H1 (cell line): ENCODE data around the gene EPHA1. TPM values are rescaled to one million over a fixed set of nuclear protein-coding genes. Genes with fewer than 3 reads are reported as not detected.

Experiments used
- CTCF ChIA-PET: fragments of 300-600 bp; sonication (Branson Sonifier 250); formaldehyde crosslinking; loops from one replicate; lab custom pipeline; 2021; ENCODE audit not compliant: partially characterized antibody; lab: Charles Lee
- POLR2A ChIA-PET: fragments of 300-600 bp; sonication (Branson Sonifier 250); formaldehyde crosslinking; loops from one replicate; lab custom pipeline; 2021; ENCODE audit warnings: inconsistent platforms; ENCODE audit not compliant: partially characterized antibody; lab: Charles Lee
- DNase-seq, 2 experiments: peaks; one replicate each; pipeline versions ENCODE4 v3.0.0 to v3.0.0-alpha.2; 2010 to 2022; ENCODE audit warnings: low spot score in 2 of 2, low read depth in 1 of 2, mixed read lengths in 1 of 2
- FAIRE-seq: peaks from 2 replicates; lab custom pipeline; 2011; peaks lifted over from hg19 to GRCh38; lab: Jason Lieb, UNC
- H2AFZ ChIP-seq: 2 replicates; pipeline ENCODE4 v1.8.1; 2012; ENCODE audit warnings: low read length, inconsistent platforms
- H2AK5ac ChIP-seq: 2 replicates; pipeline ENCODE4 v1.6.1; 2013; ENCODE audit warnings: low read depth, low read length
- H2BK120ac ChIP-seq: replicated peaks from 2 replicates; pipeline ENCODE3; 2013; ENCODE audit warnings: low read depth, low read length, inconsistent platforms
- H2BK12ac ChIP-seq: 2 replicates; pipeline ENCODE4 v1.6.1; 2013; ENCODE audit warnings: low read depth, low read length
- H2BK15ac ChIP-seq: 2 replicates; pipeline ENCODE4 v1.6.1; 2013; ENCODE audit warnings: low read length
- H2BK20ac ChIP-seq: 2 replicates; pipeline ENCODE4 v1.6.1; 2013; ENCODE audit warnings: low read length
- H2BK5ac ChIP-seq: 2 replicates; pipeline ENCODE4 v1.6.1; 2013; ENCODE audit warnings: low read depth, low read length
- H3K14ac ChIP-seq: 2 replicates; pipeline ENCODE4 v1.6.1; 2013; ENCODE audit warnings: inconsistent platforms; ENCODE audit not compliant: insufficient read length
- H3K18ac ChIP-seq: 2 replicates; pipeline ENCODE4 v1.6.1; 2013; ENCODE audit warnings: low read length; ENCODE audit errors: extremely low read depth
- H3K23ac ChIP-seq: 2 replicates; pipeline ENCODE4 v1.6.1; 2013; ENCODE audit warnings: inconsistent platforms; ENCODE audit not compliant: insufficient read length
- H3K23me2 ChIP-seq: 2 replicates; pipeline ENCODE4 v1.6.1; 2013; ENCODE audit warnings: low read depth, low read length
- H3K27ac ChIP-seq: 2 replicates; pipeline ENCODE4 v1.6.1; 2011; ENCODE audit warnings: low read depth, low read length, inconsistent platforms
- H3K27me3 ChIP-seq, 4 experiments: replicated peaks in 1 of 4; 1 replicate in 1 of 4; 2 replicates in 3 of 4; pipeline versions ENCODE4 v1.6.1 to v1.8.1; 2011 to 2013; ENCODE audit warnings: low read length in 3 of 4, mild to moderate bottlenecking in 3 of 4, inconsistent platforms in 2 of 4, mixed read lengths in 2 of 4, moderate library complexity in 1 of 4; ENCODE audit not compliant: control insufficient read depth in 3 of 4, insufficient read depth in 3 of 4; ENCODE audit errors: extremely low read depth in 1 of 4
- H3K36me3 ChIP-seq, 4 experiments: 2 replicates each; pipeline versions ENCODE4 v1.6.1 to v1.8.1; 2011 to 2013; ENCODE audit warnings: mild to moderate bottlenecking in 4 of 4, low read length in 3 of 4, moderate library complexity in 2 of 4, control low read depth in 1 of 4, inconsistent platforms in 1 of 4; ENCODE audit not compliant: insufficient read depth in 4 of 4, control insufficient read depth in 2 of 4
- H3K4ac ChIP-seq: replicated peaks from 2 replicates; pipeline ENCODE3; 2013; ENCODE audit warnings: low read length, low read depth, mixed read lengths, inconsistent platforms; ENCODE audit not compliant: insufficient read length
- H3K4me1 ChIP-seq, 4 experiments: replicated peaks in 1 of 4; 1 replicate in 1 of 4; 2 replicates in 3 of 4; pipeline versions ENCODE4 v1.6.1 to v1.8.1; 2011 to 2013; ENCODE audit warnings: low read length in 3 of 4, inconsistent platforms in 2 of 4, mixed read lengths in 1 of 4; ENCODE audit not compliant: insufficient read depth in 4 of 4, control insufficient read depth in 3 of 4
- H3K4me2 ChIP-seq, 2 experiments: 2 replicates each; pipeline versions ENCODE4 v1.6.1 to v1.8.1; 2011 to 2013; ENCODE audit warnings: low read depth in 2 of 2, low read length in 2 of 2, control low read depth in 1 of 2, inconsistent platforms in 1 of 2, mild to moderate bottlenecking in 1 of 2; ENCODE audit not compliant: insufficient read depth in 1 of 2
- H3K4me3 ChIP-seq, 4 experiments: fragments of 200-600, 300-600 bp in 1 of 4; sonication (generic), shearing (Covaris generic), sonication (Bioruptor Twin) in 1 of 4; 2 replicates each; pipeline versions ENCODE4 v1.5.1 to v1.8.1; 2011 to 2016; ENCODE audit warnings: low read length in 4 of 4, low read depth in 3 of 4, control low read depth in 2 of 4, inconsistent platforms in 2 of 4, mild to moderate bottlenecking in 2 of 4, mixed read lengths in 1 of 4, moderate library complexity in 1 of 4; ENCODE audit not compliant: insufficient read depth in 2 of 4; ENCODE audit errors: extremely low read depth in 1 of 4
- H3K56ac ChIP-seq: replicated peaks from 2 replicates; pipeline ENCODE3; 2013; ENCODE audit warnings: low read depth, mild to moderate bottlenecking, mixed read lengths, low read length, inconsistent platforms; ENCODE audit not compliant: insufficient read length
- H3K79me1 ChIP-seq: 2 replicates; pipeline ENCODE4 v1.6.1; 2013; ENCODE audit warnings: low read depth, low read length, control low read depth
- H3K79me2 ChIP-seq, 2 experiments: 2 replicates each; pipeline versions ENCODE4 v1.6.1 to v1.8.1; 2012 to 2013; ENCODE audit warnings: low read length in 2 of 2, mild to moderate bottlenecking in 2 of 2, inconsistent platforms in 1 of 2; ENCODE audit not compliant: insufficient read depth in 2 of 2, control insufficient read depth in 1 of 2
- H3K9ac ChIP-seq, 4 experiments: replicated peaks in 1 of 4; 1 replicate in 1 of 4; 2 replicates in 3 of 4; pipeline versions ENCODE4 v1.6.1 to v1.8.1; 2011 to 2013; ENCODE audit warnings: low read depth in 3 of 4, low read length in 3 of 4, control low read depth in 2 of 4, mild to moderate bottlenecking in 2 of 4, moderate library complexity in 2 of 4, inconsistent platforms in 1 of 4; ENCODE audit errors: extremely low read depth in 1 of 4
- H3K9me3 ChIP-seq, 2 experiments: 2 replicates each; pipeline versions ENCODE4 v1.6.1 to v1.8.1; 2012 to 2013; ENCODE audit warnings: mild to moderate bottlenecking in 2 of 2, moderate library complexity in 2 of 2, control low read depth in 1 of 2, inconsistent platforms in 1 of 2, low read depth in 1 of 2, low read length in 1 of 2, mixed read lengths in 1 of 2; ENCODE audit not compliant: insufficient read depth in 2 of 2
- H4K20me1 ChIP-seq, 2 experiments: replicated peaks in 1 of 2; 2 replicates each; pipeline versions ENCODE3 to v1.8.1; 2011 to 2013; ENCODE audit warnings: inconsistent platforms in 2 of 2, low read length in 2 of 2, mild to moderate bottlenecking in 1 of 2; ENCODE audit not compliant: insufficient read depth in 2 of 2, control insufficient read depth in 1 of 2
- H4K5ac ChIP-seq: 2 replicates; pipeline ENCODE4 v1.6.1; 2013; ENCODE audit warnings: low read length, low read depth, mixed read lengths, inconsistent platforms; ENCODE audit not compliant: insufficient read length
- H4K8ac ChIP-seq: 2 replicates; pipeline ENCODE4 v1.8.0; 2013; ENCODE audit warnings: mild to moderate bottlenecking, moderate library complexity, low read length, inconsistent platforms; ENCODE audit not compliant: insufficient read depth; ENCODE audit errors: extremely low read depth
- H4K91ac ChIP-seq: replicated peaks from 2 replicates; pipeline ENCODE3; 2013; ENCODE audit warnings: low read length, mixed read lengths, inconsistent platforms; ENCODE audit not compliant: insufficient read length
- CBX5 ChIP-seq: fragments of 300-800, 300-1000 bp; sonication (generic); IDR thresholded peaks from 2 replicates; pipeline ENCODE4 v1.7.1; 2016; ENCODE audit warnings: antibody characterized with exemption, low read length, low read depth
- CTCF ChIP-seq, 3 experiments: IDR thresholded peaks; 1 replicate in 2 of 3; 2 replicates in 1 of 3; pipeline versions ENCODE4 v1.5.1 to v1.6.1; 2011; ENCODE audit warnings: low read length in 3 of 3, mild to moderate bottlenecking in 3 of 3, inconsistent platforms in 2 of 3, low read depth in 1 of 3, moderate library complexity in 1 of 3; ENCODE audit not compliant: insufficient read depth in 1 of 3; ENCODE audit errors: control extremely low read depth in 1 of 3
- E2F6 ChIP-seq: IDR thresholded peaks from 2 replicates; pipeline ENCODE4 v1.6.1; 2012; ENCODE audit warnings: inconsistent platforms
- JUN ChIP-seq: IDR thresholded peaks from 2 replicates; pipeline ENCODE4 v1.6.1; 2011; ENCODE audit warnings: low read depth, mild to moderate bottlenecking, improper control_type of control experiment, low read length
- RBBP5 ChIP-seq: IDR thresholded peaks from 2 replicates; pipeline ENCODE4 v1.7.1; 2012; ENCODE audit warnings: low read depth, mild to moderate bottlenecking, inconsistent platforms, low read length, moderate library complexity, borderline replicate concordance
- RFX5 ChIP-seq: IDR thresholded peaks from 2 replicates; pipeline ENCODE4 v1.6.1; 2011; ENCODE audit warnings: low read depth, low read length, improper control_type of control experiment, borderline replicate concordance
- RXRA ChIP-seq: IDR thresholded peaks from 2 replicates; pipeline ENCODE4 v1.6.1; 2011; ENCODE audit warnings: low read depth, mild to moderate bottlenecking, low read length, moderate library complexity; ENCODE audit not compliant: insufficient read depth
- SP1 ChIP-seq: IDR thresholded peaks from 2 replicates; pipeline ENCODE4 v1.6.1; 2011; ENCODE audit warnings: low read depth, low read length
- SUZ12 ChIP-seq: fragments of 200-600 bp; sonication (generic); IDR thresholded peaks from 2 replicates; pipeline ENCODE4 v1.6.1; 2012; ENCODE audit warnings: mild to moderate bottlenecking, inconsistent platforms, low read length, moderate library complexity, mixed read lengths
- ZNF274 ChIP-seq: IDR thresholded peaks from 2 replicates; pipeline ENCODE4 v1.7.0; 2012; ENCODE audit warnings: low read length, borderline replicate concordance; ENCODE audit errors: extremely low read depth
- whole genome bisulfite sequencing, 2 experiments: shearing (Covaris generic) in 1 of 2; methylation state at CpG; one replicate each; pipeline versions ENCODE4 v1.1.6 to v1.1.7; 2013 to 2015; ENCODE audit warnings: low lambda C conversion rate in 2 of 2, mixed read lengths in 2 of 2, inconsistent platforms in 1 of 2, low coverage in 1 of 2, missing lambda C conversion rate in 1 of 2; ENCODE audit not compliant: insufficient replicate concordance in 2 of 2, insufficient coverage in 1 of 2, insufficient read length in 1 of 2; ENCODE audit errors: extremely low coverage in 1 of 2, missing lambda C conversion rate in 1 of 2; 5-methylcytosine and 5-hydroxymethylcytosine counted together
- polyA plus RNA-seq, 7 experiments: library from polyadenylated mRNA; depleted of rRNA in 3 of 7; stranded (reverse) in 5 of 7; unstranded in 2 of 7; fragments of >200 nt in 5 of 7; fragments of 200-250 nt in 2 of 7; gene quantifications; 1 replicate in 5 of 7; 2 replicates in 1 of 7; 4 replicates in 1 of 7; pipeline versions ENCODE4 v1.2.1 to v1.2.3, GENCODE V29; 2011 to 2013; ENCODE audit warnings: missing spikeins in 2 of 7, mixed read lengths in 2 of 7
- total RNA-seq: library from RNA; stranded (reverse); fragmentation: NEBNext Ultra II Directional; extraction: Animal tissue kit (Norgen Biotek cat#: 25700); gene quantifications from 2 replicates; pipeline ENCODE4 v1.2.1, GENCODE V29; 2021

Gene EPHA1
- total and polyA plus RNA-seq, 2 of the 8 experiments (the other 6 are each of a cell fraction or from before 2014, with no cell fraction given), result 86.5 to 133 TPM

GRCh38 chr7:143372070-143372469, 36.6 kb downstream of the EPHA1 start:
- H3K23ac ChIP-seq, result no peak overlapping the region
- no peaks in the 10 kb centered on the region for H3K23me2 ChIP-seq
- peaks cover 6 to 22% (median 13%) of the 10 kb centered on the region in 4 experiments; a peak in 5 of 7 replicates for H3K4me1 ChIP-seq
- H2BK120ac ChIP-seq, result no peak overlapping the region
- 0 out of 2 replicates have a peak overlapping the region, but pooled peaks have one; percentile 81 for H2BK15ac ChIP-seq
- no peak overlapping the region for H4K91ac ChIP-seq
- peak overlapping the region; percentile 99 for H2BK12ac ChIP-seq
- no peak overlapping the region for H3K27ac ChIP-seq
- H3K18ac ChIP-seq, result peak overlapping the region; percentile 51; the same call in 1 of the 2 replicates
- H2AK5ac ChIP-seq, result peak overlapping the region; percentile 88
- POLR2A ChIA-PET, result interaction anchor here (1.6 to 19.0 kb wide), 4 partner anchors 4 to 84 kb away, joined by 4 to 518 read pairs (median 233); partner anchors contain the start of genes CASP2, EPHA1, FAM131B and ZYX
- H2BK5ac ChIP-seq, result no peak overlapping the region; the same call in 1 of the 2 replicates
- H3K79me1 ChIP-seq, result no peaks in the 10 kb centered on the region
- no peak overlapping the region for H4K5ac ChIP-seq
- H3K4me2 ChIP-seq, result no peak overlapping the region
- no peaks in the 10 kb centered on the region for H3K36me3 ChIP-seq
- H3K14ac ChIP-seq, result no peak overlapping the region
- no peak overlapping the region for H3K4ac ChIP-seq
- no peaks in the 10 kb centered on the region for H3K79me2 ChIP-seq
- H2AFZ ChIP-seq, result no peak overlapping the region
- H3K4me3 ChIP-seq, result no peak overlapping the region
- H4K20me1 ChIP-seq, result no peaks in the 10 kb centered on the region
- whole genome bisulfite sequencing, 2 experiments, result 80% methylated on average over 4 of the region's 4 CpGs; no CpG with 5 or more reads in 1 of the 2 experiments
- no peak overlapping the region; the same call in 1 of the 2 replicates for H4K8ac ChIP-seq
- DNase-seq, result no peak
- no peak overlapping the region for H3K9ac ChIP-seq
- FAIRE-seq, result no peak
- no peak overlapping the region for H3K56ac ChIP-seq
- H3K9me3 ChIP-seq, result no peaks in the 10 kb centered on the region
- H3K27me3 ChIP-seq, result no peaks in the 10 kb centered on the region
- CTCF ChIA-PET, result interaction anchor here (1.1 to 17.5 kb wide), 12 partner anchors 12 to 132 kb away, joined by 3 to 359 read pairs (median 6); partner anchors contain the start of gene EPHA1
- peak overlapping the region; percentile 99 for H2BK20ac ChIP-seq
- no peak for TF ChIP-seq CBX5
- no peak for TF ChIP-seq RXRA
- TF ChIP-seq JUN, result no peak
- TF ChIP-seq RFX5, result no peak
- TF ChIP-seq ZNF274, result no peak
- TF ChIP-seq RBBP5, result no peak
- no peak for TF ChIP-seq SUZ12
- TF ChIP-seq CTCF (IDR thresholded peaks at IDR 0.05; ENCODE audit: control extremely low read depth in 1 of 3, insufficient read depth in 1 of 3, low read depth in 1 of 3, low read length in 3 of 3), result peak in 1 of 3 experiments; percentile 21; a peak in 1 of 4 replicates
- TF ChIP-seq SP1, result no peak
- TF ChIP-seq E2F6, result no peak
